WTC11 (cell line): ENCODE results near the gene TP53I13. TPM values are rescaled to one million over a fixed set of nuclear protein-coding genes. Genes with fewer than 3 reads are reported as not detected.

ENCODE experiments used
- ATAC-seq: fragments of 200-7000 bp; cut with Tn5 transposase; 2 replicates; pipeline ENCODE4 v1.10.0; 2021; ENCODE audit warnings: mild to moderate bottlenecking, moderate library complexity
- CTCF ChIA-PET: fragments of 300-600 bp; sonication (Branson Sonifier 250); formaldehyde crosslinking; loops from one replicate; lab custom pipeline; 2021; ENCODE audit warnings: antibody characterized with exemption; lab: Charles Lee
- POLR2A ChIA-PET: fragments of 350-600 bp; sonication (Branson Sonifier 250); formaldehyde crosslinking; loops from one replicate; lab custom pipeline; 2021; ENCODE audit warnings: antibody characterized with exemption; lab: Charles Lee
- DNase-seq: peaks from one replicate; pipeline ENCODE4 v3.0.0; 2021; ENCODE audit warnings: low spot score
- H3K27ac Mint-ChIP-seq: 2 replicates; pipeline ENCODE4 v1.8.0; 2021; ENCODE audit warnings: mixed read lengths
- H3K27me3 Mint-ChIP-seq: 2 replicates; pipeline ENCODE4 v1.8.0; 2021; ENCODE audit warnings: low read depth, mild to moderate bottlenecking, moderate library complexity, mixed read lengths
- H3K36me3 Mint-ChIP-seq: 2 replicates; pipeline ENCODE4 v1.8.0; 2021; ENCODE audit warnings: mixed read lengths
- H3K4me1 Mint-ChIP-seq: 2 replicates; pipeline ENCODE4 v1.8.0; 2022; ENCODE audit warnings: mixed read lengths
- H3K4me3 Mint-ChIP-seq: 2 replicates; pipeline ENCODE4 v1.8.0; 2021; ENCODE audit warnings: mild to moderate bottlenecking, moderate library complexity, mixed read lengths
- H3K9me3 Mint-ChIP-seq: 2 replicates; pipeline ENCODE4 v1.8.0; 2021; ENCODE audit warnings: mixed read lengths
- FOXK1 ChIP-seq: sonication (generic); formaldehyde crosslinking; IDR thresholded peaks from 2 replicates; pipeline ENCODE4 v1.8.0; 2022; ENCODE audit warnings: mild to moderate bottlenecking, moderate library complexity, missing genetic modification reagents
- FOXP1 ChIP-seq: sonication (generic); formaldehyde crosslinking; IDR thresholded peaks from 2 replicates; pipeline ENCODE4 v1.8.0; 2022; ENCODE audit warnings: missing genetic modification reagents, mild to moderate bottlenecking, moderate library complexity, borderline replicate concordance
- FOXP4 ChIP-seq: sonication (generic); formaldehyde crosslinking; IDR thresholded peaks from 2 replicates; pipeline ENCODE4 v1.8.0; 2022; ENCODE audit warnings: mild to moderate bottlenecking, missing genetic modification reagents
- GTF2I ChIP-seq: fragments of 250-450 bp; sonication (Bioruptor Pico); conservative IDR thresholded peaks from 2 replicates; pipeline ENCODE4 v1.4.0; 2021; ENCODE audit warnings: mild to moderate bottlenecking
- MLX ChIP-seq: sonication (generic); formaldehyde crosslinking; IDR thresholded peaks from 2 replicates; pipeline ENCODE4 v1.8.1; 2023; ENCODE audit warnings: mild to moderate bottlenecking, missing genetic modification reagents, moderate library complexity
- MXD4 ChIP-seq: fragments of 250-450 bp; sonication (Bioruptor Pico); IDR thresholded peaks from 2 replicates; pipeline ENCODE4 v1.8.0; 2021; ENCODE audit warnings: mild to moderate bottlenecking, moderate library complexity, borderline replicate concordance
- MYBL2 ChIP-seq: sonication (generic); formaldehyde crosslinking; IDR thresholded peaks from 2 replicates; pipeline ENCODE4 v1.8.1; 2023; ENCODE audit warnings: mild to moderate bottlenecking, moderate library complexity, missing genetic modification reagents
- NFATC4 ChIP-seq: fragments of 250-450 bp; sonication (Bioruptor Pico); IDR thresholded peaks from 2 replicates; pipeline ENCODE4 v1.9.0; 2021; ENCODE audit warnings: mild to moderate bottlenecking
- PRDM15 ChIP-seq: sonication (generic); formaldehyde crosslinking; IDR thresholded peaks from 2 replicates; pipeline ENCODE4 v1.8.0; 2022; ENCODE audit warnings: missing genetic modification reagents
- RELA ChIP-seq: sonication (generic); formaldehyde crosslinking; IDR thresholded peaks from 2 replicates; pipeline ENCODE4 v1.8.1; 2022; ENCODE audit warnings: missing genetic modification reagents, mild to moderate bottlenecking, borderline replicate concordance
- TP53 ChIP-seq: sonication (generic); formaldehyde crosslinking; IDR thresholded peaks from 2 replicates; pipeline ENCODE4 v1.8.1; 2023; ENCODE audit warnings: mild to moderate bottlenecking, missing genetic modification reagents
- ZBTB21 ChIP-seq: sonication (generic); formaldehyde crosslinking; IDR thresholded peaks from 2 replicates; pipeline ENCODE4 v1.8.1; 2023; ENCODE audit warnings: mild to moderate bottlenecking, missing genetic modification reagents, borderline replicate concordance
- ZNF532 ChIP-seq: fragments of 250-450 bp; sonication (Bioruptor Pico); IDR thresholded peaks from 2 replicates; pipeline ENCODE4 v1.9.0; 2021; ENCODE audit warnings: mild to moderate bottlenecking, borderline replicate concordance
- total RNA-seq: library from RNA; stranded (reverse); gene quantifications from 3 replicates; pipeline ENCODE4 v1.2.3, GENCODE V29; 2021

The TP53I13 gene
- total RNA-seq, 1 experiment from 2014 or later = 41.9 TPM

GRCh38 chr17:29561554-29562517 is 6.7 kb upstream of the TP53I13 start (continued):
- TF ChIP-seq FOXP4 (CRISPR knock-in tag) = no peak

- Mint-ChIP-seq H3K36me3 (no peaks in the 10 kb centered on the region), H3K4me3 (no peak overlapping the region), H3K27ac (no peak overlapping the region), H3K4me1 (peaks cover 8% of the 10 kb centered on the region), H3K27me3 (peaks cover 37% of the 10 kb centered on the region), H3K9me3 (no peaks in the 10 kb centered on the region)
- ChIA-PET CTCF (interaction anchor here (0.6 to 3.4 kb wide), 4 partner anchors 26 to 785 kb away, joined by 4 to 13 read pairs (median 10); no protein-coding TSS in a partner anchor), POLR2A (no interaction called here)
- no peak for TF ChIP-seq MXD4 (CRISPR knock-in tag)
- no peak for TF ChIP-seq ZNF532 (CRISPR knock-in tag)
- DNase-seq = peak; percentile 5
- no peak for ATAC-seq
Measured at GRCh38 chr17:29562615-29563014, 5.9 kb upstream of the TP53I13 start.

DNA sequence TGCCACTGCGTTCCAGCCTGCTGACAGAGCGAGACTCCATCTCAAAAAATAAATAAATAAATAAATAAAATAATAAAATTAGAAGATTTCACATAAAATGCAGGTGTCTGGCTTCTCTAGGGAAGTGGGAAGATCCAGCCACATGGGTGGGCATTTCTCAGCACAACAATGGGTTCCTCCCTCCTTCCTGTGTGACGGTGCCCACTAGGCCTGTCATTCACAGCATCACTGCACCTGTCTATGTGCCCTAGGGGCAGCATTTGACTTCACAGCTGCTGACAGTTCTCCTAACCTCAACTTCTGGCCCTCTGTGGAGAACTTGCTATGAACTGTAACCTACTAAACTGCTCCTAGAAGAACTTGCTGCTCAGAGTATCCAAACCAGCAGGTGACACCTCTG is 4.7 kb upstream of the TP53I13 start:
- H3K4me3 Mint-ChIP-seq = no peak overlapping the region
- POLR2A ChIA-PET = no interaction called here
- H3K9me3 Mint-ChIP-seq = no peaks in the 10 kb centered on the region
- peaks cover 8% of the 10 kb centered on the region for H3K4me1 Mint-ChIP-seq
- peaks cover 42% of the 10 kb centered on the region for H3K27me3 Mint-ChIP-seq
- TF ChIP-seq NFATC4 (CRISPR knock-in tag) = no peak
- ATAC-seq (no peak), DNase-seq (peak; percentile 6)
- no peak overlapping the region for H3K27ac Mint-ChIP-seq
- CTCF ChIA-PET = interaction anchor here (0.6 to 11.4 kb wide), 3 partner anchors 49 to 194 kb away, joined by 3 to 112 read pairs (median 13); no protein-coding TSS in a partner anchor
- no peaks in the 10 kb centered on the region for H3K36me3 Mint-ChIP-seq

GRCh38 chr17:29565643-29566472 is 2.6 kb upstream of the TP53I13 start:
- H3K9me3 Mint-ChIP-seq = no peaks in the 10 kb centered on the region
- no peak overlapping the region for H3K27ac Mint-ChIP-seq
- DNase-seq (peak; percentile 76), ATAC-seq (peak; percentile 22)
- peaks cover 46% of the 10 kb centered on the region for H3K27me3 Mint-ChIP-seq
- H3K36me3 Mint-ChIP-seq = no peaks in the 10 kb centered on the region
- ChIA-PET POLR2A (interaction anchor here (1.4 kb wide), 1 partner anchor 27 kb away, joined by 3 read pairs; the partner anchor contains the start of gene ANKRD13B), CTCF (interaction anchor here (0.6 to 11.4 kb wide), 16 partner anchors 10 to 314 kb away, joined by 3 to 112 read pairs (median 6); partner anchors contain the start of genes ANKRD13B, CORO6 and TAOK1)
- peak overlapping the region; percentile 79 for H3K4me3 Mint-ChIP-seq
- peaks cover 11% of the 10 kb centered on the region for H3K4me1 Mint-ChIP-seq
- TF ChIP-seq GTF2I (CRISPR knock-in tag) (no peak), FOXK1 (CRISPR knock-in tag) (0 out of 2 replicates have a peak, but pooled peaks have one; percentile 48), MYBL2 (CRISPR knock-in tag) (0 out of 2 replicates have a peak, but pooled peaks have one; percentile 59), TP53 (CRISPR knock-in tag) (0 out of 2 replicates have a peak, but pooled peaks have one; percentile 10), FOXP1 (CRISPR knock-in tag) (peak; percentile 68; the same call in 1 of the 2 replicates), RELA (CRISPR knock-in tag) (0 out of 2 replicates have a peak, but pooled peaks have one; percentile 67), MLX (CRISPR knock-in tag) (no peak), ZBTB21 (0 out of 2 replicates have a peak, but pooled peaks have one; percentile 46), PRDM15 (CRISPR knock-in tag) (no peak)
